OCI-M1 (cell line): ENCODE results near the gene RAPGEF4.
"Not testable (repeated sequence)": the region's sequence is repeated elsewhere in the genome, so short reads cannot be mapped to it uniquely, and the experiment has no call there.

Experiments used
- DNase-seq: peaks from one replicate; lab custom pipeline; 2025; lab: John Stamatoyannopoulos, UW

The RAPGEF4 gene

GRCh38 chr2:173034143-173034542, 298.5 kb downstream of the RAPGEF4 start:
- no peak for DNase-seq

GRCh38 chr2:173037245-173038120, 301.8 kb downstream of the RAPGEF4 start:
- DNase-seq, result no peak

GRCh38 chr2:173038257-173038656, 302.6 kb downstream of the RAPGEF4 start:
- DNase-seq, result not testable (repeated sequence)

- no peak for DNase-seq
Observed at GRCh38 chr2:173040729-173041128, 305.1 kb downstream of the RAPGEF4 start.

GRCh38 chr2:173043476-173043875, 307.8 kb downstream of the RAPGEF4 start:
- no peak for DNase-seq

GRCh38 chr2:173043897-173044519, 308.4 kb downstream of the RAPGEF4 start:
- no peak for DNase-seq

- no peak for DNase-seq
Observed at GRCh38 chr2:173044686-173045085, 309.0 kb downstream of the RAPGEF4 start.

- DNase-seq, result no peak
Observed at GRCh38 chr2:173045181-173045580, 309.5 kb downstream of the RAPGEF4 start.

- DNase-seq, result no peak
Observed at GRCh38 chr2:173048522-173048896, 312.9 kb downstream of the RAPGEF4 start.

GRCh38 chr2:173048897-173049661, 313.4 kb downstream of the RAPGEF4 start:
- peak; percentile 71 for DNase-seq

- DNase-seq, result no peak
Observed at GRCh38 chr2:173049831-173050230, 314.2 kb downstream of the RAPGEF4 start.

GRCh38 chr2:173050684-173051083, 315.0 kb downstream of the RAPGEF4 start:
- no peak for DNase-seq

GRCh38 chr2:173051463-173052215, 316.0 kb downstream of the RAPGEF4 start:
- DNase-seq, result no peak

- DNase-seq, result no peak
Observed at GRCh38 chr2:173053043-173053699, 317.5 kb downstream of the RAPGEF4 start.

GRCh38 chr2:173054466-173054865, 318.8 kb downstream of the RAPGEF4 start:
- no peak for DNase-seq

- no peak for DNase-seq
Observed at GRCh38 chr2:173056705-173057364, 321.2 kb downstream of the RAPGEF4 start.

GRCh38 chr2:173058097-173058496, 322.5 kb downstream of the RAPGEF4 start:
- no peak for DNase-seq

- DNase-seq, result peak; percentile 16
Observed at GRCh38 chr2:173058673-173059072, 323.0 kb downstream of the RAPGEF4 start.

- DNase-seq, result no peak
Observed at GRCh38 chr2:173059292-173059691, 323.6 kb downstream of the RAPGEF4 start.

GRCh38 chr2:173059971-173060461, 324.4 kb downstream of the RAPGEF4 start:
- DNase-seq, result peak; percentile 45

- no peak for DNase-seq
Observed at GRCh38 chr2:173062801-173063200, 327.2 kb downstream of the RAPGEF4 start.
